ENCODE measurements around the gene TRAPPC4.
A peak's percentile ranks its signal among the peaks of the same experiment; 100 is the strongest.
"Not testable (repeated sequence)": the region's sequence is repeated elsewhere in the genome, so short reads cannot be mapped to it uniquely, and the experiment has no call there.

The TRAPPC4 gene

GRCh38 chr11:119018074-119018938, at the start of gene TRAPPC4, which contains the start of gene RPS25:
Gene TRAPPC4, plus strand, starts transcription at chr11:119018766. Its CDS starts 30 bp downstream, at chr11:119018796.
Gene RPS25, minus strand, starts transcription at chr11:119018343. Its CDS starts 59 bp downstream, at chr11:119018284.
- DNase-seq (ENCODE audit: low spot score in 2 of 2) (peak; percentile 93 to 94), ATAC-seq (ENCODE audit: low read depth) (peak; percentile 85)
- Mint-ChIP-seq H3K27ac (peak within 1 kb of the TSS; percentile 100), H3K4me3 (peak within 1 kb of the TSS; percentile 99), H3K36me3 (peaks cover 25% of the 10 kb centered on the region), H3K9me3 (no peaks in the 10 kb centered on the region), H3K27me3 (no peaks in the 10 kb centered on the region), H3K4me1 (peaks cover 10% of the 10 kb centered on the region)

GRCh38 chr11:118969508-118969907, 49.1 kb upstream of the TRAPPC4 start:
- not testable (repeated sequence) for H3K4me1 Mint-ChIP-seq; H3K4me3 Mint-ChIP-seq; DNase-seq (ENCODE audit: low spot score in 2 of 2); ATAC-seq (ENCODE audit: low read depth); H3K36me3 Mint-ChIP-seq; H3K9me3 Mint-ChIP-seq; H3K27ac Mint-ChIP-seq
- peaks cover 13% of the 10 kb centered on the region for H3K27me3 Mint-ChIP-seq

DNA sequence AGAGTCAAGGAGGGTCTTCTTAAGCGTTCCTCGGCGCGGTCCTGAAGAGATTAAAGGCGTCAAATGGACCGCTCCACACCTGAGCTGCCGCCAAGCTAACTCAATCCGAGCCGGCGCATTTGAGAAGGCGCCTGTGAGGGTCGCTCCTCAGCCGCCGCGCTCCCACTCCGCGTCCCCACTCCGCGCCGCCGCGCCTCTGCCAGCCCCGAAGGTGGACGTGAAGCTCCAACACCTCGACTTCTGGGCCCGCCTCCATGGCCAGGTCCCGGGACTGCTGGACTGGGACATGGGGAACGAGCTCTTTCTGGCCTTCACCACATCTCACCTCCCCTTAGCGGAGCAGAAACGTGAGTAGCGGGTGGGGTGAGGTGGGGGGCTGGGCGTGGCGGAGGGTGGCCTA, 46.9 kb upstream of the TRAPPC4 start, which contains the start of gene FOXR1:
TSS of gene FOXR1 (plus strand) at position 116 of the 400 bp plus-strand sequence. CDS start at position 287, 171 bp downstream.
- peaks cover 22% of the 10 kb centered on the region for H3K27me3 Mint-ChIP-seq
- H3K9me3 Mint-ChIP-seq: no peaks in the 10 kb centered on the region
- ATAC-seq (ENCODE audit: low read depth) (no peak), DNase-seq (ENCODE audit: low spot score in 2 of 2) (no peak)
- no peak within 1 kb of the TSS for H3K27ac Mint-ChIP-seq
- no peak within 1 kb of the TSS for H3K4me3 Mint-ChIP-seq
- H3K4me1 Mint-ChIP-seq: no peaks in the 10 kb centered on the region
- no peaks in the 10 kb centered on the region for H3K36me3 Mint-ChIP-seq

- H3K4me3 Mint-ChIP-seq: no peak overlapping the region
- H3K9me3 Mint-ChIP-seq: no peaks in the 10 kb centered on the region
- DNase-seq (ENCODE audit: low spot score in 2 of 2): no peak
- no peaks in the 10 kb centered on the region for H3K4me1 Mint-ChIP-seq
- peaks cover 29% of the 10 kb centered on the region for H3K27me3 Mint-ChIP-seq
- H3K36me3 Mint-ChIP-seq: no peaks in the 10 kb centered on the region
- H3K27ac Mint-ChIP-seq: no peak overlapping the region
- ATAC-seq (ENCODE audit: low read depth): no peak
Measured at GRCh38 chr11:118973985-118974384, 44.6 kb upstream of the TRAPPC4 start.

- H3K4me1 Mint-ChIP-seq: no peaks in the 10 kb centered on the region
- no peak overlapping the region for H3K4me3 Mint-ChIP-seq
- no peaks in the 10 kb centered on the region for H3K36me3 Mint-ChIP-seq
- H3K27ac Mint-ChIP-seq: no peak overlapping the region
- peaks cover 25% of the 10 kb centered on the region for H3K27me3 Mint-ChIP-seq
- no peaks in the 10 kb centered on the region for H3K9me3 Mint-ChIP-seq
- DNase-seq (ENCODE audit: low spot score in 2 of 2) (no peak), ATAC-seq (ENCODE audit: low read depth) (no peak)
Measured at GRCh38 chr11:118975771-118976709, 42.5 kb upstream of the TRAPPC4 start.

- Mint-ChIP-seq H3K4me3 (no peak overlapping the region), H3K9me3 (no peaks in the 10 kb centered on the region), H3K36me3 (no peaks in the 10 kb centered on the region), H3K27ac (no peak overlapping the region), H3K4me1 (no peaks in the 10 kb centered on the region), H3K27me3 (peaks cover 18% of the 10 kb centered on the region)
- ATAC-seq (ENCODE audit: low read depth) (peak; percentile 41), DNase-seq (ENCODE audit: low spot score in 2 of 2) (no peak)
Measured at GRCh38 chr11:118979434-118979833, 39.1 kb upstream of the TRAPPC4 start.

DNA sequence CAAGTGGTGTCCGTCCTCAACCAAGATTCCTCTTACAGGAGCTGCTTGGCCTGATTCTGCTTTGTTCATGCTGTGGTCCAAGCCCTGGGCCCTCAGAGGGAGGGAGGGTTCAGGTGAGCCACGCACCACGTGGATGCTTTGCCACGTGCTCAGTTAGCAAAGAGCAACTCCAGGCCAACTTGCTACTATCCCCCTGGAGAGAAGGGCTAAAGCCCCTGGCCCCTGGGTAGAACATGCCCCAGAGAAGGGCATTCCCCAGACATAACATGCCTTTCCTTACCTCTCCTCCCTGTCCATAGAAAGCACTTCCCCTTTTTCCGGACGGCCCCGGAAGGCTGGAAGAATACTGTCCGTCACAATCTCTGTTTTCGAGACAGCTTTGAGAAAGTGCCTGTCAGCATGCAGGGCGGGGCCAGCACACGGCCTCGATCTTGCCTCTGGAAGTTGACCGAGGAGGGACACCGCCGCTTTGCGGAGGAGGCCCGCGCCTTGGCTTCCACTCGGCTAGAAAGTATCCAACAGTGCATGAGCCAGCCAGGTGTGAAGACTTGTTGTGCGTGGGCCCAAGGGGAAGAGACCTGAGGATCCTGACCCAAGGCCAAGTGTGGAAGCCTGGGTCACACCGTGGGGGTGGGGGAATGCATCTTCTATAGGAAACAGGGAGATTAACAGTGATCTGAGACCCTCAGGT, 38.2 kb upstream of the TRAPPC4 start:
- no peak for DNase-seq (ENCODE audit: low spot score in 2 of 2)
- Mint-ChIP-seq H3K9me3 (no peaks in the 10 kb centered on the region), H3K4me1 (no peaks in the 10 kb centered on the region), H3K4me3 (no peak overlapping the region), H3K27me3 (peaks cover 12% of the 10 kb centered on the region), H3K27ac (no peak overlapping the region), H3K36me3 (no peaks in the 10 kb centered on the region)
- no peak for ATAC-seq (ENCODE audit: low read depth)

- not testable (repeated sequence) for H3K9me3 Mint-ChIP-seq; H3K27me3 Mint-ChIP-seq; H3K27ac Mint-ChIP-seq; ATAC-seq (ENCODE audit: low read depth); H3K4me1 Mint-ChIP-seq; H3K36me3 Mint-ChIP-seq; H3K4me3 Mint-ChIP-seq; DNase-seq (ENCODE audit: low spot score in 2 of 2)
Measured at GRCh38 chr11:118984337-118984736, 34.2 kb upstream of the TRAPPC4 start.

- DNase-seq (ENCODE audit: low spot score in 2 of 2) (no peak), ATAC-seq (ENCODE audit: low read depth) (no peak)
- H3K4me3 Mint-ChIP-seq: no peak overlapping the region
- no peaks in the 10 kb centered on the region for H3K27me3 Mint-ChIP-seq
- H3K4me1 Mint-ChIP-seq: no peaks in the 10 kb centered on the region
- no peaks in the 10 kb centered on the region for H3K36me3 Mint-ChIP-seq
- no peaks in the 10 kb centered on the region for H3K9me3 Mint-ChIP-seq
- H3K27ac Mint-ChIP-seq: no peak overlapping the region
Measured at GRCh38 chr11:118984825-118985224, 33.7 kb upstream of the TRAPPC4 start.

- no peaks in the 10 kb centered on the region for H3K27me3 Mint-ChIP-seq
- no peak overlapping the region for H3K4me3 Mint-ChIP-seq
- no peaks in the 10 kb centered on the region for H3K9me3 Mint-ChIP-seq
- H3K27ac Mint-ChIP-seq: no peak overlapping the region
- H3K4me1 Mint-ChIP-seq: no peaks in the 10 kb centered on the region
- DNase-seq (ENCODE audit: low spot score in 2 of 2) (no peak), ATAC-seq (ENCODE audit: low read depth) (no peak)
- peaks cover 2% of the 10 kb centered on the region for H3K36me3 Mint-ChIP-seq
Measured at GRCh38 chr11:118988280-118988679, 30.3 kb upstream of the TRAPPC4 start.

GRCh38 chr11:118991486-118992038, 27.0 kb upstream of the TRAPPC4 start:
- H3K36me3 Mint-ChIP-seq; H3K27me3 Mint-ChIP-seq; H3K9me3 Mint-ChIP-seq; H3K4me1 Mint-ChIP-seq; ATAC-seq (ENCODE audit: low read depth); H3K4me3 Mint-ChIP-seq; H3K27ac Mint-ChIP-seq; DNase-seq (ENCODE audit: low spot score in 2 of 2): not testable (repeated sequence)

GRCh38 chr11:118996926-118997626, 21.5 kb upstream of the TRAPPC4 start:
- ATAC-seq (ENCODE audit: low read depth) (peak; percentile 39), DNase-seq (ENCODE audit: low spot score in 2 of 2) (peak in 1 of 2 donors; percentile 25)
- Mint-ChIP-seq H3K4me3 (peak overlapping the region; percentile 90), H3K27me3 (no peaks in the 10 kb centered on the region), H3K27ac (peak overlapping the region; percentile 96), H3K9me3 (no peaks in the 10 kb centered on the region), H3K4me1 (peaks cover 17% of the 10 kb centered on the region), H3K36me3 (peaks cover 2% of the 10 kb centered on the region)

Data from memory B cell (primary cell).